Ovary (tissue), 3 donors: ENCODE measurements around the gene FBXL16.

ENCODE experiments used
- EP300 ChIP-seq: sonication (generic); formaldehyde crosslinking; IDR thresholded peaks from one replicate; pipeline ENCODE4 v1.6.1; 2017; ENCODE audit warnings: antibody characterized with exemption
- POLR2A ChIP-seq: fragments of 450-650 bp; IDR thresholded peaks from one replicate; pipeline ENCODE4 v1.6.1; 2017; ENCODE audit warnings: antibody characterized with exemption, mild to moderate bottlenecking, moderate library complexity
- TF ChIP-seq, protein P1 (sequence below), 3 donors: fragments of 450-650 bp in 2 of 3; fragments of 200-600 bp in 1 of 3; IDR thresholded peaks; one replicate each; pipeline versions ENCODE4 v1.5.1 to v1.8.0; 2016 to 2022; ENCODE audit warnings: antibody characterized with exemption in 3 of 3, mild to moderate bottlenecking in 1 of 3
- donor health status: DM: no; HTN: no; CAD: no.

DNA sequence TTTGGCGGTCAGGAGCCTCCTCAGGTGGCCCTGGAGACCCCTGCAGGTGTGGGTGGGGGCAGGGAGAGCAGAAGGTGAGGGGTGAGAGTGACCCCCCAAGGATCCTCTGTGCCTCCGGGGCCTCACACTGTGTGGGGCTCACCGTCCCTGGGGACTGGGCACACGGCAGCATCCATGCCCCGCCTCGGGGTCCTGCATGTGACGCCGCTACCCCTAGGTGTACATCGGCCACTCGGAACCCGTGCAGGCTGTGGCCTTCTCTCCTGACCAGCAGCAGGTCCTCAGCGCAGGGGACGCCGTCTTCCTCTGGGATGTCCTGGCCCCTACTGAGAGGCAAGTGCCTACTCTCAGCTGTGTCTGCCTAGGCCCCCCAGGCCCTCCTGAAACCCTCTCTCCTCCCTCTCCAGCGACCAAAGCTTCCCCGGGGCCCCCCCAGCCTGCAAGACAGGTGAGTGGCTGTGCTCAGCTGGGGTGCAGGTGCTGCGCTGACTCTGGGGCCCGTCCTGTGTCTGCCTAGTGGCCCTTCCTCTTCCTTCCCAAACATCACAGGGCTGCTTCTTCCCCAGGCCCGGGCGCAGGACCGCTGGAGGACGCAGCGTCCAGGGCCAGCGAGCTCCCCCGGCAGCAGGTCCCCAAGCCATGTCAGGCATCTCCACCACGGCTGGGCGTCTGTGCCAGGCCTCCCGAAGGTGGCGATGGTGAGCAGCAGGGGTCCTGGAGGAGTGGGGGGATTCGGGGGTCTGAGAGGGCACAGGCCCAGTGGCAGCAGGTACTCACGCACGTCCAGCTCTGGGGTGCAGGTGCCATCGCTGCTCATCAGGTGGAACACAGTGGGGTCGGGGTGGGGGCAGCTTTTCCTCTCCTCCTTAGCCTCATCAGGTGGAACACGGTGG lies 46.7 kb downstream of the FBXL16 start:
- TF ChIP-seq POLR2A, result no peak
- TF ChIP-seq, protein P1, sequence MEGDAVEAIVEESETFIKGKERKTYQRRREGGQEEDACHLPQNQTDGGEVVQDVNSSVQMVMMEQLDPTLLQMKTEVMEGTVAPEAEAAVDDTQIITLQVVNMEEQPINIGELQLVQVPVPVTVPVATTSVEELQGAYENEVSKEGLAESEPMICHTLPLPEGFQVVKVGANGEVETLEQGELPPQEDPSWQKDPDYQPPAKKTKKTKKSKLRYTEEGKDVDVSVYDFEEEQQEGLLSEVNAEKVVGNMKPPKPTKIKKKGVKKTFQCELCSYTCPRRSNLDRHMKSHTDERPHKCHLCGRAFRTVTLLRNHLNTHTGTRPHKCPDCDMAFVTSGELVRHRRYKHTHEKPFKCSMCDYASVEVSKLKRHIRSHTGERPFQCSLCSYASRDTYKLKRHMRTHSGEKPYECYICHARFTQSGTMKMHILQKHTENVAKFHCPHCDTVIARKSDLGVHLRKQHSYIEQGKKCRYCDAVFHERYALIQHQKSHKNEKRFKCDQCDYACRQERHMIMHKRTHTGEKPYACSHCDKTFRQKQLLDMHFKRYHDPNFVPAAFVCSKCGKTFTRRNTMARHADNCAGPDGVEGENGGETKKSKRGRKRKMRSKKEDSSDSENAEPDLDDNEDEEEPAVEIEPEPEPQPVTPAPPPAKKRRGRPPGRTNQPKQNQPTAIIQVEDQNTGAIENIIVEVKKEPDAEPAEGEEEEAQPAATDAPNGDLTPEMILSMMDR (IDR thresholded peaks at IDR 0.05), result no peak
- TF ChIP-seq EP300, result no peak
